DOHH2 (cell line): Measurements from ENCODE around the gene PDILT.

Source experiments
- H3F3A ChIP-seq: fragments of 200-600 bp; sonication (generic), shearing (Covaris generic); 2 replicates; pipeline ENCODE4 v1.6.0; 2016; ENCODE audit warnings: antibody characterized with exemption, mild to moderate bottlenecking; ENCODE audit not compliant: control insufficient read depth, insufficient read depth
- H3K27ac ChIP-seq: fragments of 200-600 bp; sonication (generic); 2 replicates; pipeline ENCODE4 v1.5.1; 2014; ENCODE audit warnings: low read depth, mild to moderate bottlenecking, low read length, moderate library complexity
- H3K27me3 ChIP-seq: fragments of 200-600 bp; sonication (generic); 2 replicates; pipeline ENCODE4 v1.6.1; 2014; ENCODE audit warnings: mild to moderate bottlenecking, low read length, mixed read lengths; ENCODE audit not compliant: control insufficient read depth
- H3K36me3 ChIP-seq: fragments of 200-600 bp; sonication (generic); 2 replicates; pipeline ENCODE4 v1.6.1; 2014; ENCODE audit warnings: mild to moderate bottlenecking, low read length, moderate library complexity, mixed read lengths; ENCODE audit not compliant: control insufficient read depth
- H3K4me1 ChIP-seq: fragments of 200-600 bp; sonication (generic); 2 replicates; pipeline ENCODE4 v1.6.1; 2014; ENCODE audit warnings: mild to moderate bottlenecking, low read length, mixed read lengths; ENCODE audit not compliant: control insufficient read depth
- H3K4me2 ChIP-seq: fragments of 200-600 bp; sonication (generic); 2 replicates; pipeline ENCODE4 v1.6.0; 2014; ENCODE audit warnings: mild to moderate bottlenecking, low read length, moderate library complexity
- H3K4me3 ChIP-seq: fragments of 200-600 bp; sonication (generic); 2 replicates; pipeline ENCODE4 v1.5.1; 2014; ENCODE audit warnings: mild to moderate bottlenecking, low read length, mixed read lengths
- H3K79me2 ChIP-seq: fragments of 200-600 bp; sonication (generic); 2 replicates; pipeline ENCODE4 v1.6.1; 2014; ENCODE audit warnings: mild to moderate bottlenecking, low read length, mixed read lengths; ENCODE audit not compliant: control insufficient read depth
- H3K9me2 ChIP-seq: fragments of 200-600 bp; sonication (generic); replicated peaks from 2 replicates; pipeline ENCODE4 v1.6.1; 2014; ENCODE audit warnings: mild to moderate bottlenecking, low read length, mixed read lengths; ENCODE audit not compliant: control insufficient read depth
- H3K9me3 ChIP-seq: fragments of 200-600 bp; sonication (generic); 2 replicates; pipeline ENCODE4 v1.6.1; 2014; ENCODE audit warnings: antibody characterized with exemption, low read length, mixed read lengths; ENCODE audit not compliant: control insufficient read depth, insufficient read depth
- H4K20me1 ChIP-seq: fragments of 200-600 bp; sonication (generic); 2 replicates; pipeline ENCODE4 v1.6.0; 2014; ENCODE audit warnings: low read depth, mild to moderate bottlenecking, antibody characterized with exemption, low read length, moderate library complexity; ENCODE audit not compliant: control insufficient read depth, insufficient read depth
- CTCF ChIP-seq: fragments of 200-600 bp; sonication (generic); IDR thresholded peaks from one replicate; pipeline ENCODE4 v1.5.1; 2014; ENCODE audit warnings: antibody characterized with exemption, mild to moderate bottlenecking, low read depth, low read length; ENCODE audit not compliant: poor library complexity, severe bottlenecking
- EZH2phosphoT487 ChIP-seq: fragments of 200-600 bp; sonication (generic); IDR thresholded peaks from 2 replicates; pipeline ENCODE4 v1.6.1; 2017; ENCODE audit warnings: borderline replicate concordance, mild to moderate bottlenecking, antibody characterized with exemption, low read length, moderate library complexity, mixed read lengths

The PDILT gene

GRCh38 chr16:20329392-20330138 lies 75.0 kb downstream of the PDILT start:
- Histone ChIP-seq H3F3A (no peaks in the 10 kb centered on the region), H3K4me2 (no peak overlapping the region), H3K36me3 (no peaks in the 10 kb centered on the region), H3K27ac (no peak overlapping the region), H3K9me2 (no peaks in the 10 kb centered on the region), H3K4me3 (no peak overlapping the region), H3K9me3 (no peaks in the 10 kb centered on the region), H3K27me3 (no peaks in the 10 kb centered on the region), H3K79me2 (no peaks in the 10 kb centered on the region), H3K4me1 (no peaks in the 10 kb centered on the region), H4K20me1 (no peaks in the 10 kb centered on the region)
- TF ChIP-seq CTCF (no peak), EZH2phosphoT487 (no peak)

GRCh38 chr16:20327444-20328041 lies 77.0 kb downstream of the PDILT start, which contains the start of gene GP2:
TSS of gene GP2 (minus strand) at chr16:20327513. CDS start at chr16:20326431, 1,082 bp downstream.
- no peak within 1 kb of the TSS for H3K4me2 ChIP-seq

GRCh38 chr16:20326321-20326720 lies 78.2 kb downstream of the PDILT start:
- Histone ChIP-seq H3K36me3 (no peaks in the 10 kb centered on the region), H3K4me3 (no peak overlapping the region), H3K4me2 (no peak overlapping the region), H3K9me2 (no peaks in the 10 kb centered on the region), H3K4me1 (no peaks in the 10 kb centered on the region), H3K27ac (no peak overlapping the region), H3K9me3 (no peaks in the 10 kb centered on the region), H3F3A (no peaks in the 10 kb centered on the region), H3K79me2 (no peaks in the 10 kb centered on the region), H3K27me3 (no peaks in the 10 kb centered on the region), H4K20me1 (no peaks in the 10 kb centered on the region)
- TF ChIP-seq EZH2phosphoT487 (no peak), CTCF (no peak)

More at GRCh38 chr16:20327444-20328041, 77.0 kb downstream of the PDILT start, which contains the start of gene GP2:
- Histone ChIP-seq H3K27ac (no peak within 1 kb of the TSS), H4K20me1 (no peaks in the 10 kb centered on the region), H3K4me3 (no peak within 1 kb of the TSS), H3K36me3 (no peaks in the 10 kb centered on the region), H3K9me2 (no peaks in the 10 kb centered on the region), H3F3A (no peaks in the 10 kb centered on the region), H3K27me3 (no peaks in the 10 kb centered on the region), H3K9me3 (no peaks in the 10 kb centered on the region), H3K4me1 (no peaks in the 10 kb centered on the region), H3K79me2 (no peaks in the 10 kb centered on the region)
- TF ChIP-seq EZH2phosphoT487 (no peak), CTCF (no peak)
